Measurements from ENCODE around the gene P2RX4. TPM values are rescaled to one million over a fixed set of nuclear protein-coding genes. Genes with fewer than 3 reads are reported as not detected.

Gene P2RX4
- total RNA-seq, 6 experiments from 2014 or later = 11.5 to 79.7 (median 21.9) TPM

GRCh38 chr12:121181181-121181580, 28.7 kb upstream of the P2RX4 start:
- H3K4me1 ChIP-seq = no peaks in the 10 kb centered on the region
- no peak for TF ChIP-seq POLR2A (IDR thresholded peaks at IDR 0.05)
- TF ChIP-seq CTCF (IDR thresholded peaks at IDR 0.05) = no peak
- H3K27me3 ChIP-seq = no peaks in the 10 kb centered on the region
- DNase-seq (no peak), ATAC-seq (no peak)
- no peaks in the 10 kb centered on the region for H3K36me3 ChIP-seq
- H3K4me3 ChIP-seq = no peak overlapping the region
- no peak overlapping the region for H3K27ac ChIP-seq
- intact Hi-C loops (cut with DNase I) = no loop called here
- no peaks in the 10 kb centered on the region for H3K9me3 ChIP-seq
- WGBS (ENCODE audit: insufficient coverage, low coverage, low lambda C conversion rate, missing lambda C conversion rate) = 100% methylated on average over 3 of the region's 3 CpGs

DNA sequence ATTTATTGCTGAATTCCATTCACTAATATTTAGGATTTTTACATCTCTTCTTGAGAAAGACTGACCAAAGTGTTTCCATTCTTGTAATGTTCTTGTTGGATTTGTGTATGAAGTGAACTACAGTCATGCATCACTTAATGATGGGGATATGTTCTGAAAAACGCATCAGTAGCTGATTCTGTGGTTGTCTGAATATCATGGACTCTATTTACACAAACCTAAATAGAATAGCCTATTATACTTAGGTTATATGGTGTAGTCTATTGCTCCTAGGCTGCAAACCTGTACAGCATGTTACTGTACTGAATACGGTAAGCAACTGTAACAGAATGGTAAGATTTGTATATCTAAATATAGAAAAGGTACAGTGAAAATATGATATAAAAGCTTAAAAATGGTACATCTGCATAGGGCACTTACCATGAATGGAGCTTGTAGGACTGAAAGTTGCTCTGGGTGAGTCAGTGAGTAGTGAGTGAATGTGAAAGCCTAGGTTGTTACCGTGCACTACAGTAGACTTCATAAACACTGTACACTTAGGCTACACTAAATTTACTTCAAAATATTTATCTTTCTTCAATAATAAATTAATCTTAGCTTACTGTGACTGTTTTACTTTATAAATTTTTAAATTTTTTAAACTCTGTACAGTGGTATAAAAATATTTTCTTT, 27.6 kb upstream of the P2RX4 start:
- WGBS (ENCODE audit: insufficient coverage, low coverage, low lambda C conversion rate, missing lambda C conversion rate) = 90% methylated on average over 3 of the region's 3 CpGs
- Histone ChIP-seq H3K36me3 (no peaks in the 10 kb centered on the region), H3K4me1 (no peaks in the 10 kb centered on the region), H3K27ac (no peak overlapping the region), H3K27me3 (no peaks in the 10 kb centered on the region), H3K4me3 (no peak overlapping the region), H3K9me3 (no peaks in the 10 kb centered on the region)
- TF ChIP-seq CTCF (IDR thresholded peaks at IDR 0.05) = no peak
- TF ChIP-seq POLR2A (IDR thresholded peaks at IDR 0.05) = no peak
- intact Hi-C loops (cut with DNase I) = no loop called here
- no peak for DNase-seq
- no peak for ATAC-seq

GRCh38 chr12:121184425-121184824, 25.5 kb upstream of the P2RX4 start:
- no peak for ATAC-seq
- no peaks in the 10 kb centered on the region for H3K4me1 ChIP-seq
- no peaks in the 10 kb centered on the region for H3K27me3 ChIP-seq
- no peak overlapping the region for H3K27ac ChIP-seq
- intact Hi-C loops (cut with DNase I) = no loop called here
- no peaks in the 10 kb centered on the region for H3K36me3 ChIP-seq
- WGBS (ENCODE audit: insufficient coverage, low coverage, low lambda C conversion rate, missing lambda C conversion rate) = 80% methylated on average over 3 of the region's 15 CpGs
- no peak for TF ChIP-seq CTCF (IDR thresholded peaks at IDR 0.05)
- TF ChIP-seq POLR2A (IDR thresholded peaks at IDR 0.05) = no peak
- H3K9me3 ChIP-seq = no peaks in the 10 kb centered on the region
- H3K4me3 ChIP-seq = no peak overlapping the region
- no peak for DNase-seq

DNA sequence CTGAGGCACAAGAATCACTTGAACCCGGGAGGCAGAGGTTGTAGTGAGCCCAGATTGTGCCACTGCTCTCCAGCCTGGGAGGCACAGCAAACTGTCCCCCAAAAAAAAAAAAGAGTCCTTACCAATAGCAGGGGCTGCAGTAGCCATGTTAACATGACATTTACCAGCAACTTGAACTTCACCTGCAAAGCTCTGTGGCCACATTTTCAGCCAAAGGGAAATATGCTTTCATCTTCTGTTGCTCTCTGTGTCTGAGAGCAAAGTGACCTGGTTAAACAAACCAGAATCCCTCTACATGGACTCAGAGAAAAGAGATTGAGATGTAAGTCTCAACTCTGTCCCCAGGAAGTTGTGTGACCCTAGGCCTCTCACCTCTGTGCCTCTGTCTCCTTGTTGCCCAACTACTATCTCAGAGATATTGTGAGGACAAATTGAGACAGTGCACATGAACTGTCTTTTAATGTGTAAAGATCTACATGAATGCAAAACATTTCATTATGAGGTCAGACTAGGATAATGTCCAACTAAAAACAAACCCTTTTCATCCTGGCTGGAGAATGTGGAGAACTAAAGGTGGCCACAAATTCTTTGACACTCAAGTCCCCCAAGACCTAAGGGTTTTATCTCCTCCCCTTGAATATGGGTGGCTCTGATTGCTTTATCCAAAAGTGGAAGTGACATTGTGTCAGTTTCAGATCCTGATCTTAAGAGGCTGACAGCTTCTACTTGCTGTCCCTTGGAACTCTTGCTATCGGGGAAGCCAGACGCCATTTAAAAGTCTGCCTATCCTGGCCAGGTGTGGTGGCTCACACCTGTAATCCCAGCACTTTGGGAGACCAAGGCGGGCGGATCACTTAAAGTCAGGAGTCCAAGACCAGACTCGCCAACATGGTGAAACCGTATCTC, 24.7 kb upstream of the P2RX4 start:
- 96% methylated on average over 4 of the region's 7 CpGs for WGBS (ENCODE audit: insufficient coverage, low coverage, low lambda C conversion rate, missing lambda C conversion rate)

More for the DNA sequence above, 24.7 kb upstream of the P2RX4 start:
- ATAC-seq = peak in 1 of 4 donors; percentile 34
- Histone ChIP-seq H3K27ac (no peak overlapping the region), H3K27me3 (no peaks in the 10 kb centered on the region), H3K4me1 (no peaks in the 10 kb centered on the region), H3K9me3 (no peaks in the 10 kb centered on the region), H3K36me3 (no peaks in the 10 kb centered on the region), H3K4me3 (no peak overlapping the region)
- no peak for TF ChIP-seq POLR2A (IDR thresholded peaks at IDR 0.05)
- TF ChIP-seq CTCF (IDR thresholded peaks at IDR 0.05) = no peak
- intact Hi-C loops (cut with DNase I) = no loop called here
- no peak for DNase-seq

Data from right lobe of liver (tissue), 6 donors.